HepG2 (cell line): ENCODE data around the gene MYADML2. TPM values are rescaled to one million over a fixed set of nuclear protein-coding genes. Genes with fewer than 3 reads are reported as not detected.

ENCODE experiments used
- MAFK ChIP-seq, 2 experiments: IDR thresholded peaks in 1 of 2; conservative IDR thresholded peaks in 1 of 2; 2 replicates each; pipeline ENCODE4 v1.6.1; 2011; ENCODE audit warnings: improper control_type of control experiment in 2 of 2, low read length in 2 of 2
- MED13 ChIP-seq: sonication (generic); formaldehyde crosslinking; IDR thresholded peaks from 2 replicates; pipeline ENCODE4 v1.5.0; 2020; ENCODE audit warnings: missing genetic modification reagents
- NFRKB ChIP-seq: fragments of 450-650 bp; IDR thresholded peaks from 2 replicates; pipeline ENCODE4 v1.6.1; 2017
- NPAS2 ChIP-seq: sonication (generic); formaldehyde crosslinking; IDR thresholded peaks from 2 replicates; pipeline ENCODE4 v1.8.0; 2022; ENCODE audit warnings: mild to moderate bottlenecking, missing genetic modification reagents, borderline replicate concordance
- PAX8 ChIP-seq: sonication (generic); formaldehyde crosslinking; IDR thresholded peaks from 2 replicates; pipeline ENCODE4 v1.8.0; 2022; ENCODE audit warnings: mild to moderate bottlenecking, missing genetic modification reagents, borderline replicate concordance
- POLR2G ChIP-seq: fragments of 200-400 bp; formaldehyde crosslinking; IDR thresholded peaks from 2 replicates; pipeline ENCODE4 v1.6.1; 2018; ENCODE audit warnings: mild to moderate bottlenecking, low read depth, low read length, moderate library complexity
- SMARCE1 ChIP-seq: fragments of 450-650 bp; IDR thresholded peaks from 2 replicates; pipeline ENCODE4 v1.6.1; 2017; ENCODE audit warnings: borderline replicate concordance
- SOX5 ChIP-seq: IDR thresholded peaks from 2 replicates; pipeline ENCODE4 v1.6.1; 2016; ENCODE audit warnings: borderline replicate concordance
- TAF1 ChIP-seq: sonication (generic); formaldehyde crosslinking; IDR thresholded peaks from 2 replicates; pipeline ENCODE4 v1.4.0; 2020; ENCODE audit warnings: missing genetic modification reagents
- TGIF2 ChIP-seq: IDR thresholded peaks from 2 replicates; pipeline ENCODE4 v1.6.1; 2016; ENCODE audit warnings: control low read depth, missing compliant biosample characterization
- ZNF460 ChIP-seq: sonication (generic); formaldehyde crosslinking; IDR thresholded peaks from 2 replicates; pipeline ENCODE4 v1.5.1; 2020; ENCODE audit warnings: missing genetic modification reagents, mild to moderate bottlenecking, borderline replicate concordance
- ZNF598 ChIP-seq: sonication (generic); formaldehyde crosslinking; IDR thresholded peaks from 2 replicates; pipeline ENCODE4 v1.5.1; 2020; ENCODE audit warnings: mild to moderate bottlenecking, missing genetic modification reagents, borderline replicate concordance
- polyA plus RNA-seq, 8 experiments: library from polyadenylated mRNA; depleted of rRNA in 3 of 8; stranded (reverse) in 7 of 8; unstranded in 1 of 8; fragments of >200 nt; fragmentation: Illumina TruSeq in 4 of 8; extraction: Trizol in 4 of 8; gene quantifications; 2 replicates each; pipeline versions ENCODE4 v1.2.1 to v1.2.3, GENCODE V29; 2011 to 2016; ENCODE audit warnings: low read depth in 4 of 8, missing spikeins in 1 of 8, mixed read lengths in 1 of 8; ENCODE audit not compliant: insufficient read depth in 1 of 8
- total RNA-seq, 5 experiments: library from RNA; depleted of rRNA; stranded (reverse); fragments of >200 nt; fragmentation: Illumina TruSeq; extraction: Trizol; gene quantifications; 2 replicates each; pipeline ENCODE4 v1.2.3, GENCODE V29; 2016; ENCODE audit warnings: low read depth in 1 of 5
- TF ChIP-seq, protein P1 (sequence below): sonication (generic); formaldehyde crosslinking; IDR thresholded peaks from 2 replicates; pipeline ENCODE4 v1.8.0; 2022; ENCODE audit warnings: missing genetic modification reagents, mild to moderate bottlenecking, inconsistent platforms, borderline replicate concordance
- TF ChIP-seq, protein P2 (sequence below): sonication (generic); formaldehyde crosslinking; IDR thresholded peaks from 2 replicates; pipeline ENCODE4 v1.8.1; 2023; ENCODE audit warnings: missing genetic modification reagents, mild to moderate bottlenecking, borderline replicate concordance
- TF ChIP-seq, protein P3 (sequence below): sonication (generic); formaldehyde crosslinking; conservative IDR thresholded peaks from 2 replicates; pipeline ENCODE4 v1.4.0; 2020; ENCODE audit warnings: missing genetic modification reagents
- TF ChIP-seq, protein P4 (sequence below): sonication (generic); formaldehyde crosslinking; conservative IDR thresholded peaks from 2 replicates; pipeline ENCODE4 v1.4.0; 2020; ENCODE audit warnings: missing genetic modification reagents
- TF ChIP-seq, protein P5 (sequence below): sonication (generic); formaldehyde crosslinking; IDR thresholded peaks from 2 replicates; pipeline ENCODE4 v1.4.0; 2020; ENCODE audit warnings: missing genetic modification reagents, borderline replicate concordance
- TF ChIP-seq, protein P6 (sequence below): sonication (generic); formaldehyde crosslinking; IDR thresholded peaks from 2 replicates; pipeline ENCODE4; 2020; ENCODE audit warnings: missing genetic modification reagents, mild to moderate bottlenecking, borderline replicate concordance

The MYADML2 gene
- total and polyA plus RNA-seq, 2 of the 13 experiments (the other 11 are each of a cell fraction or from before 2014, with no cell fraction given), result not detected

DNA sequence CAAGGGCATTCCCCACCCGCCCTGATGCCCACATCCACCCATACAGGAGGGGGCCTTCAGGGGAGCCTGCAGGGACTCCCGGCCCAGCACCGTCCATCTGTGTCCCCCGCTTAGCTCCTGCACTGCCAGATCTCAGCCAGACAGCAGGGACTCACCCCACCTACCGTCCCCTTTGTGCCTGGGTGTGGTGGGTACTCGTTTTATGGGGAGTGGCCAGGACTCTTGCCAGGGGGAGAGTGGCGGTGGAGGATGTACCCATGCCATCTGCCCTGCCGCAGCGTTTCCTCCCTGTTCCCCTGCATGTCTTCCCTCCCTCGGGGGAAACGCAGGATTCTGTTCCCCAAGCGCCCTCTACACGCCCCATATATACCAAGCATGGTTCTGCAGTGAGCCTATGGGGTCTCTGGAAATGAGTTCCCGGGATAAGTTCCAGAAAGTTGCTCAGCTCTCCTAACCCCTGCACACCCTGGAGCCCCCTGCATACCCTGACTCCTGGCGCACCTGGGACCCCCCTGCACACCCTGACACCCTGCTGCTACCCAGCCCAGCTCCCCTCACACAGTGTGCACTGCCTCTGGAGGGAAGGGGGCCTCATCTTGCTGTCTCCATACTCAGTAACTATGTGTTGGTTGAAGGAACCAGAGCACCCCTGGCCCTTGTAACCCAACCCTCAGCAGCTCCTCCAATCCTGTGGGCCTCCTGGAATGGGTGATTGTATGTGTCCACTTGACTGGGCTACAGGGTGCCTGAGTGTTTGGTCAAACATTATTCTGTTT lies 15.3 kb downstream of the MYADML2 start (continued):
- no peak for TF ChIP-seq MAFK (conservative IDR thresholded peaks at IDR 0.05 in 1 of 2, IDR thresholded peaks at IDR 0.05 in 1 of 2; ENCODE audit: low read length in 2 of 2)
- no peak for TF ChIP-seq NPAS2 (CRISPR knock-in tag)
- TF ChIP-seq, protein P1, sequence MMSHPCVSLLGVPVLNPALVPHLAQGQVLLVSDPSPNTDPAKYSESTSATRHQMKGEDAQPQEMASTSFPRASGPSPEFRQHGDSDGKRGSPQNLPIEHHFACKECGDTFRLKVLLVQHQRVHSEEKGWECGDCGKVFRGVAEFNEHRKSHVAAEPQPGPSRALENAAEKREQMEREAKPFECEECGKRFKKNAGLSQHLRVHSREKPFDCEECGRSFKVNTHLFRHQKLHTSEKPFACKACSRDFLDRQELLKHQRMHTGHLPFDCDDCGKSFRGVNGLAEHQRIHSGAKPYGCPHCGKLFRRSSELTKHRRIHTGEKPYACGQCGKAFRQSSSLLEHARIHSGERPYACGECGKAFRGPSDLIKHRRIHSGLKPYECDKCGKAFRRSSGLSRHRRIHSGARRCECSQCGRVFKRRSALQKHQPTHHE, result no peak
- TF ChIP-seq TGIF2 (CRISPR knock-in tag), result 0 out of 2 replicates have a peak, but pooled peaks have one; percentile 10
- no peak for TF ChIP-seq ZNF460
- no peak for TF ChIP-seq ZNF598 (CRISPR knock-in tag)
- TF ChIP-seq SMARCE1, result no peak
- no peak for TF ChIP-seq PAX8 (CRISPR knock-in tag)
- TF ChIP-seq, protein P2, sequence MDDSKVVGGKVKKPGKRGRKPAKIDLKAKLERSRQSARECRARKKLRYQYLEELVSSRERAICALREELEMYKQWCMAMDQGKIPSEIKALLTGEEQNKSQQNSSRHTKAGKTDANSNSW (CRISPR knock-in tag), result no peak
- peak; percentile 66 for TF ChIP-seq POLR2G
- 0 out of 2 replicates have a peak, but pooled peaks have one; percentile 27 for TF ChIP-seq TAF1 (CRISPR knock-in tag)
- TF ChIP-seq, protein P3, sequence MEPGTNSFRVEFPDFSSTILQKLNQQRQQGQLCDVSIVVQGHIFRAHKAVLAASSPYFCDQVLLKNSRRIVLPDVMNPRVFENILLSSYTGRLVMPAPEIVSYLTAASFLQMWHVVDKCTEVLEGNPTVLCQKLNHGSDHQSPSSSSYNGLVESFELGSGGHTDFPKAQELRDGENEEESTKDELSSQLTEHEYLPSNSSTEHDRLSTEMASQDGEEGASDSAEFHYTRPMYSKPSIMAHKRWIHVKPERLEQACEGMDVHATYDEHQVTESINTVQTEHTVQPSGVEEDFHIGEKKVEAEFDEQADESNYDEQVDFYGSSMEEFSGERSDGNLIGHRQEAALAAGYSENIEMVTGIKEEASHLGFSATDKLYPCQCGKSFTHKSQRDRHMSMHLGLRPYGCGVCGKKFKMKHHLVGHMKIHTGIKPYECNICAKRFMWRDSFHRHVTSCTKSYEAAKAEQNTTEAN (CRISPR knock-in tag), result no peak
- TF ChIP-seq, protein P4, sequence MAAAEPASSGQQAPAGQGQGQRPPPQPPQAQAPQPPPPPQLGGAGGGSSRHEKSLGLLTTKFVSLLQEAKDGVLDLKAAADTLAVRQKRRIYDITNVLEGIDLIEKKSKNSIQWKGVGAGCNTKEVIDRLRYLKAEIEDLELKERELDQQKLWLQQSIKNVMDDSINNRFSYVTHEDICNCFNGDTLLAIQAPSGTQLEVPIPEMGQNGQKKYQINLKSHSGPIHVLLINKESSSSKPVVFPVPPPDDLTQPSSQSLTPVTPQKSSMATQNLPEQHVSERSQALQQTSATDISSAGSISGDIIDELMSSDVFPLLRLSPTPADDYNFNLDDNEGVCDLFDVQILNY (CRISPR knock-in tag), result no peak
- no peak for TF ChIP-seq NFRKB
- TF ChIP-seq, protein P5, sequence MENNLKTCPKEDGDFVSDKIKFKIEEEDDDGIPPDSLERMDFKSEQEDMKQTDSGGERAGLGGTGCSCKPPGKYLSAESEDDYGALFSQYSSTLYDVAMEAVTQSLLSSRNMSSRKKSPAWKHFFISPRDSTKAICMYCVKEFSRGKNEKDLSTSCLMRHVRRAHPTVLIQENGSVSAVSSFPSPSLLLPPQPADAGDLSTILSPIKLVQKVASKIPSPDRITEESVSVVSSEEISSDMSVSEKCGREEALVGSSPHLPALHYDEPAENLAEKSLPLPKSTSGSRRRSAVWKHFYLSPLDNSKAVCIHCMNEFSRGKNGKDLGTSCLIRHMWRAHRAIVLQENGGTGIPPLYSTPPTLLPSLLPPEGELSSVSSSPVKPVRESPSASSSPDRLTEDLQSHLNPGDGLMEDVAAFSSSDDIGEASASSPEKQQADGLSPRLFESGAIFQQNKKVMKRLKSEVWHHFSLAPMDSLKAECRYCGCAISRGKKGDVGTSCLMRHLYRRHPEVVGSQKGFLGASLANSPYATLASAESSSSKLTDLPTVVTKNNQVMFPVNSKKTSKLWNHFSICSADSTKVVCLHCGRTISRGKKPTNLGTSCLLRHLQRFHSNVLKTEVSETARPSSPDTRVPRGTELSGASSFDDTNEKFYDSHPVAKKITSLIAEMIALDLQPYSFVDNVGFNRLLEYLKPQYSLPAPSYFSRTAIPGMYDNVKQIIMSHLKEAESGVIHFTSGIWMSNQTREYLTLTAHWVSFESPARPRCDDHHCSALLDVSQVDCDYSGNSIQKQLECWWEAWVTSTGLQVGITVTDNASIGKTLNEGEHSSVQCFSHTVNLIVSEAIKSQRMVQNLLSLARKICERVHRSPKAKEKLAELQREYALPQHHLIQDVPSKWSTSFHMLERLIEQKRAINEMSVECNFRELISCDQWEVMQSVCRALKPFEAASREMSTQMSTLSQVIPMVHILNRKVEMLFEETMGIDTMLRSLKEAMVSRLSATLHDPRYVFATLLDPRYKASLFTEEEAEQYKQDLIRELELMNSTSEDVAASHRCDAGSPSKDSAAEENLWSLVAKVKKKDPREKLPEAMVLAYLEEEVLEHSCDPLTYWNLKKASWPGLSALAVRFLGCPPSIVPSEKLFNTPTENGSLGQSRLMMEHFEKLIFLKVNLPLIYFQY (CRISPR knock-in tag), result no peak
- TF ChIP-seq, protein P6, sequence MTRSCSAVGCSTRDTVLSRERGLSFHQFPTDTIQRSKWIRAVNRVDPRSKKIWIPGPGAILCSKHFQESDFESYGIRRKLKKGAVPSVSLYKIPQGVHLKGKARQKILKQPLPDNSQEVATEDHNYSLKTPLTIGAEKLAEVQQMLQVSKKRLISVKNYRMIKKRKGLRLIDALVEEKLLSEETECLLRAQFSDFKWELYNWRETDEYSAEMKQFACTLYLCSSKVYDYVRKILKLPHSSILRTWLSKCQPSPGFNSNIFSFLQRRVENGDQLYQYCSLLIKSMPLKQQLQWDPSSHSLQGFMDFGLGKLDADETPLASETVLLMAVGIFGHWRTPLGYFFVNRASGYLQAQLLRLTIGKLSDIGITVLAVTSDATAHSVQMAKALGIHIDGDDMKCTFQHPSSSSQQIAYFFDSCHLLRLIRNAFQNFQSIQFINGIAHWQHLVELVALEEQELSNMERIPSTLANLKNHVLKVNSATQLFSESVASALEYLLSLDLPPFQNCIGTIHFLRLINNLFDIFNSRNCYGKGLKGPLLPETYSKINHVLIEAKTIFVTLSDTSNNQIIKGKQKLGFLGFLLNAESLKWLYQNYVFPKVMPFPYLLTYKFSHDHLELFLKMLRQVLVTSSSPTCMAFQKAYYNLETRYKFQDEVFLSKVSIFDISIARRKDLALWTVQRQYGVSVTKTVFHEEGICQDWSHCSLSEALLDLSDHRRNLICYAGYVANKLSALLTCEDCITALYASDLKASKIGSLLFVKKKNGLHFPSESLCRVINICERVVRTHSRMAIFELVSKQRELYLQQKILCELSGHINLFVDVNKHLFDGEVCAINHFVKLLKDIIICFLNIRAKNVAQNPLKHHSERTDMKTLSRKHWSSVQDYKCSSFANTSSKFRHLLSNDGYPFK (CRISPR knock-in tag), result 0 out of 2 replicates have a peak, but pooled peaks have one; percentile 10
- no peak for TF ChIP-seq SOX5
- no peak for TF ChIP-seq MED13 (CRISPR knock-in tag)
